H9 (cell line): ENCODE results near the gene ECHDC1. TPM values are rescaled to one million over a fixed set of nuclear protein-coding genes. Genes with fewer than 3 reads are reported as not detected.

Experiments used
- DNase-seq: peaks from one replicate; pipeline ENCODE4 v3.0.0-alpha.2; 2017
- H2AFZ ChIP-seq: one replicate; pipeline ENCODE4 v1.6.1; 2013; ENCODE audit warnings: mild to moderate bottlenecking, low read length, control low read depth, moderate library complexity
- H2AK5ac ChIP-seq: 2 replicates; pipeline ENCODE4 v1.6.1; 2013; ENCODE audit warnings: low read length, control low read depth, mixed read lengths; ENCODE audit not compliant: insufficient read length
- H2BK120ac ChIP-seq: one replicate; pipeline ENCODE4 v1.6.1; 2013; ENCODE audit warnings: low read depth, mild to moderate bottlenecking, low read length, control low read depth, inconsistent platforms; ENCODE audit not compliant: poor library complexity, severe bottlenecking
- H2BK12ac ChIP-seq: 2 replicates; pipeline ENCODE4 v1.6.1; 2013; ENCODE audit warnings: low read length, control low read depth, mixed read lengths, low read depth; ENCODE audit not compliant: insufficient read length
- H2BK15ac ChIP-seq: 2 replicates; pipeline ENCODE4 v1.6.1; 2013; ENCODE audit warnings: low read depth, low read length, control low read depth
- H2BK20ac ChIP-seq: one replicate; pipeline ENCODE4 v1.6.1; 2013; ENCODE audit warnings: low read depth, mild to moderate bottlenecking, low read length, control low read depth, inconsistent platforms; ENCODE audit not compliant: poor library complexity, severe bottlenecking
- H2BK5ac ChIP-seq: 2 replicates; pipeline ENCODE4 v1.6.1; 2013; ENCODE audit warnings: low read length, control low read depth, mixed read lengths; ENCODE audit not compliant: insufficient read length
- H3K14ac ChIP-seq: 2 replicates; pipeline ENCODE4 v1.6.1; 2013; ENCODE audit warnings: low read length, control low read depth; ENCODE audit not compliant: insufficient read depth
- H3K18ac ChIP-seq: 2 replicates; pipeline ENCODE4 v1.6.1; 2013; ENCODE audit warnings: low read depth, mild to moderate bottlenecking, mixed read lengths, low read length, control low read depth; ENCODE audit not compliant: insufficient read length
- H3K23ac ChIP-seq: 2 replicates; pipeline ENCODE4 v1.6.1; 2013; ENCODE audit warnings: low read length, control low read depth, mixed read lengths, low read depth; ENCODE audit not compliant: insufficient read length
- H3K23me2 ChIP-seq: 2 replicates; pipeline ENCODE4 v1.6.1; 2013; ENCODE audit warnings: low read depth, mild to moderate bottlenecking, mixed read lengths, low read length, control low read depth; ENCODE audit not compliant: insufficient read length, poor library complexity, severe bottlenecking
- H3K27ac ChIP-seq: 2 replicates; pipeline ENCODE4 v1.5.1; 2013; ENCODE audit warnings: low read length, control low read depth, mixed read lengths, low read depth; ENCODE audit not compliant: insufficient read length
- H3K27me3 ChIP-seq: 2 replicates; pipeline ENCODE4 v1.6.1; 2013; ENCODE audit warnings: low read length, control low read depth, inconsistent platforms; ENCODE audit not compliant: insufficient read depth
- H3K4ac ChIP-seq: 2 replicates; pipeline ENCODE4 v1.6.1; 2013; ENCODE audit warnings: low read depth, mild to moderate bottlenecking, control low read depth, inconsistent platforms, low read length, moderate library complexity
- H3K4me1 ChIP-seq: 2 replicates; pipeline ENCODE4 v1.6.1; 2013; ENCODE audit warnings: low read length, control low read depth, inconsistent platforms; ENCODE audit not compliant: insufficient read depth
- H3K4me2 ChIP-seq: 2 replicates; pipeline ENCODE4 v1.6.1; 2013; ENCODE audit warnings: low read length, control low read depth, mixed read lengths; ENCODE audit not compliant: insufficient read length, insufficient read depth
- H3K56ac ChIP-seq: 2 replicates; pipeline ENCODE4 v1.6.1; 2013; ENCODE audit warnings: low read depth, mild to moderate bottlenecking, mixed read lengths, low read length, control low read depth; ENCODE audit not compliant: insufficient read length
- H3K79me1 ChIP-seq: 2 replicates; pipeline ENCODE4 v1.6.1; 2013; ENCODE audit warnings: low read depth, mild to moderate bottlenecking, moderate library complexity, low read length, control low read depth, inconsistent platforms; ENCODE audit not compliant: insufficient read depth, poor library complexity, severe bottlenecking
- H3K79me2 ChIP-seq: 2 replicates; pipeline ENCODE4 v1.6.1; 2013; ENCODE audit warnings: low read length, control low read depth, inconsistent platforms; ENCODE audit not compliant: insufficient read depth
- H3K9ac ChIP-seq: 2 replicates; pipeline ENCODE4 v1.6.1; 2013; ENCODE audit warnings: low read length, control low read depth, mixed read lengths; ENCODE audit not compliant: insufficient read length; ENCODE audit errors: extremely low read depth
- H3K9me3 ChIP-seq: one replicate; pipeline ENCODE4 v1.6.1; 2013; ENCODE audit warnings: low read depth, low read length, inconsistent platforms; ENCODE audit not compliant: control insufficient read depth
- H3T11ph ChIP-seq: one replicate; pipeline ENCODE4 v1.6.1; 2013; ENCODE audit warnings: mild to moderate bottlenecking, low read length, control low read depth, inconsistent platforms
- H4K20me1 ChIP-seq: one replicate; pipeline ENCODE4 v1.6.1; 2013; ENCODE audit not compliant: control insufficient read depth, insufficient read length, insufficient read depth
- H4K5ac ChIP-seq: 2 replicates; pipeline ENCODE4 v1.6.1; 2013; ENCODE audit warnings: low read depth, mild to moderate bottlenecking, mixed read lengths, low read length, control low read depth; ENCODE audit not compliant: insufficient read length
- H4K8ac ChIP-seq: replicated peaks from 2 replicates; pipeline ENCODE4 v1.6.1; 2013; ENCODE audit warnings: low read length, control low read depth, mixed read lengths, low read depth; ENCODE audit not compliant: insufficient read length
- H4K91ac ChIP-seq: 2 replicates; pipeline ENCODE4 v1.6.1; 2013; ENCODE audit warnings: low read depth, mild to moderate bottlenecking, moderate library complexity, mixed read lengths, low read length, control low read depth; ENCODE audit not compliant: insufficient read length
- H3K27ac Mint-ChIP-seq, 3 experiments: 2 replicates in 2 of 3; 3 replicates in 1 of 3; pipeline ENCODE4 v1.8.0; 2020 to 2021; ENCODE audit warnings: mixed read lengths in 3 of 3, mild to moderate bottlenecking in 1 of 3, moderate library complexity in 1 of 3
- H3K27me3 Mint-ChIP-seq: 2 replicates; pipeline ENCODE4 v1.8.0; 2021; ENCODE audit warnings: low read depth, mild to moderate bottlenecking, moderate library complexity, mixed read lengths
- H3K36me3 Mint-ChIP-seq, 3 experiments: 2 replicates in 2 of 3; 3 replicates in 1 of 3; pipeline ENCODE4 v1.8.0; 2020 to 2021; ENCODE audit warnings: low read depth in 3 of 3, mixed read lengths in 3 of 3; ENCODE audit not compliant: insufficient read depth in 1 of 3
- H3K4me1 Mint-ChIP-seq, 2 experiments: 2 replicates each; pipeline ENCODE4 v1.8.0; 2020; ENCODE audit warnings: mixed read lengths in 2 of 2
- H3K4me3 Mint-ChIP-seq, 2 experiments: 2 replicates in 1 of 2; 3 replicates in 1 of 2; pipeline ENCODE4 v1.8.0; 2020 to 2021; ENCODE audit warnings: mild to moderate bottlenecking in 2 of 2, mixed read lengths in 2 of 2, moderate library complexity in 1 of 2
- H3K9me3 Mint-ChIP-seq, 2 experiments: 2 replicates in 1 of 2; 3 replicates in 1 of 2; pipeline ENCODE4 v1.8.0; 2020; ENCODE audit warnings: mild to moderate bottlenecking in 2 of 2, mixed read lengths in 2 of 2, moderate library complexity in 1 of 2
- WGBS: extraction: QIAGEN DNeasy Blood & Tissue Kit; methylation state at CpG from one replicate; pipeline ENCODE4 v1.1.7; 2013; ENCODE audit warnings: missing lambda C conversion rate, low lambda C conversion rate, mixed read lengths; ENCODE audit not compliant: insufficient read length; ENCODE audit errors: extremely low coverage; 5-methylcytosine and 5-hydroxymethylcytosine counted together
- total RNA-seq: library from RNA; stranded (reverse); gene quantifications from 2 replicates; pipeline ENCODE4 v1.2.1, GENCODE V29; 2021
- TF ChIP-seq, protein P1 (sequence below): fragments of 200-600 bp; sonication (generic); conservative IDR thresholded peaks from 3 replicates; pipeline ENCODE4 v1.8.0; 2021; ENCODE audit warnings: antibody characterized with exemption, mild to moderate bottlenecking

ECHDC1 gene
- total RNA-seq, 1 experiment from 2014 or later = 47.8 TPM

DNA sequence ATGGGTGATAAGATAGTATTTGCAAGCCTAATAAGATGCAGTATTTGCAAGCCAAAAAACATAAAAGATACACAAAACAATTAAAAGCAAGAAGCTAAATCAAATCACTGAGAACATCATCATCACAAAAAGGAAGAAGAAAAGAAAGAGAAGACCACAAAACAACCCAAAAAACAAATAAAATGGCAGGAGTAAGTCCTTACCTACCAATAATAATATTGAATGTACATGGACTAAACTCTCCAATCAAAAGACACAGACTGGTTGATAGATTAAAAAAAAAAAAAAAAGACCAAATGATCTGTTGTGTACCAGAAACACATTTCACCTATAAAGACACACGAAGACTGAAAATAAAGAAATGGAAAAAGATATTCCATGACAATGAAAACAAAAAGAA lies 37.7 kb downstream of the ECHDC1 start:
- no CpG with 5 or more reads among the region's 1 CpG for WGBS
- TF ChIP-seq, protein P1, sequence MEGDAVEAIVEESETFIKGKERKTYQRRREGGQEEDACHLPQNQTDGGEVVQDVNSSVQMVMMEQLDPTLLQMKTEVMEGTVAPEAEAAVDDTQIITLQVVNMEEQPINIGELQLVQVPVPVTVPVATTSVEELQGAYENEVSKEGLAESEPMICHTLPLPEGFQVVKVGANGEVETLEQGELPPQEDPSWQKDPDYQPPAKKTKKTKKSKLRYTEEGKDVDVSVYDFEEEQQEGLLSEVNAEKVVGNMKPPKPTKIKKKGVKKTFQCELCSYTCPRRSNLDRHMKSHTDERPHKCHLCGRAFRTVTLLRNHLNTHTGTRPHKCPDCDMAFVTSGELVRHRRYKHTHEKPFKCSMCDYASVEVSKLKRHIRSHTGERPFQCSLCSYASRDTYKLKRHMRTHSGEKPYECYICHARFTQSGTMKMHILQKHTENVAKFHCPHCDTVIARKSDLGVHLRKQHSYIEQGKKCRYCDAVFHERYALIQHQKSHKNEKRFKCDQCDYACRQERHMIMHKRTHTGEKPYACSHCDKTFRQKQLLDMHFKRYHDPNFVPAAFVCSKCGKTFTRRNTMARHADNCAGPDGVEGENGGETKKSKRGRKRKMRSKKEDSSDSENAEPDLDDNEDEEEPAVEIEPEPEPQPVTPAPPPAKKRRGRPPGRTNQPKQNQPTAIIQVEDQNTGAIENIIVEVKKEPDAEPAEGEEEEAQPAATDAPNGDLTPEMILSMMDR = no peak

More for the DNA sequence above, 37.7 kb downstream of the ECHDC1 start:
- H2BK12ac ChIP-seq = no peak overlapping the region
- no peaks in the 10 kb centered on the region for H3K79me1 ChIP-seq
- peaks cover 17 to 44% (median 36%) of the 10 kb centered on the region in 3 experiments for H3K36me3 Mint-ChIP-seq
- peaks cover 3% of the 10 kb centered on the region in 2 experiments; a peak in 1 of 4 replicates for H3K4me1 Mint-ChIP-seq
- no peak overlapping the region for H2BK20ac ChIP-seq
- H3K4ac ChIP-seq = no peak overlapping the region
- peaks cover 3% of the 10 kb centered on the region for H3K79me2 ChIP-seq
- H3K9ac ChIP-seq = no peak overlapping the region
- H4K91ac ChIP-seq = no peak overlapping the region
- no peaks in the 10 kb centered on the region for H4K20me1 ChIP-seq
- no peak overlapping the region for H2AK5ac ChIP-seq
- H3K4me3 Mint-ChIP-seq = no peak overlapping the region
- no peak overlapping the region for H2BK120ac ChIP-seq
- H3K9me3 Mint-ChIP-seq = peaks cover 9 to 19% of the 10 kb centered on the region in 2 experiments; a peak in 4 of 5 replicates
- no peak overlapping the region for H3K4me2 ChIP-seq
- DNase-seq = no peak
- H4K5ac ChIP-seq = no peak overlapping the region
- H3K27me3 Mint-ChIP-seq = no peaks in the 10 kb centered on the region
- no peaks in the 10 kb centered on the region for H3K4me1 ChIP-seq
- no peak overlapping the region for H3T11ph ChIP-seq
- no peak overlapping the region for H3K18ac ChIP-seq
- no peaks in the 10 kb centered on the region for H3K23me2 ChIP-seq
- no peak overlapping the region for H3K14ac ChIP-seq
- H2BK15ac ChIP-seq = no peak overlapping the region
- no peak overlapping the region for H2BK5ac ChIP-seq
- no peak overlapping the region for H2AFZ ChIP-seq
- no peak overlapping the region for H3K56ac ChIP-seq
- H3K27ac Mint-ChIP-seq = no peak overlapping the region
- no peaks in the 10 kb centered on the region for H3K27me3 ChIP-seq
- no peaks in the 10 kb centered on the region for H3K9me3 ChIP-seq
- H4K8ac ChIP-seq = no peak overlapping the region
- H3K23ac ChIP-seq = no peak overlapping the region
- no peak overlapping the region for H3K27ac ChIP-seq
